HUES48 (cell line): ENCODE results near the gene BCAR3.
A peak's percentile ranks its signal among the peaks of the same experiment; 100 is the strongest.

Experiments
- H3K27ac ChIP-seq: one replicate; pipeline ENCODE4 v1.7.0; 2013; ENCODE audit warnings: low read depth, low read length, inconsistent platforms
- H3K27me3 ChIP-seq: 2 replicates; pipeline ENCODE4 v1.6.1; 2013; ENCODE audit warnings: mild to moderate bottlenecking, low read length; ENCODE audit not compliant: control insufficient read depth, insufficient read depth
- H3K36me3 ChIP-seq: 2 replicates; pipeline ENCODE4 v1.6.1; 2013; ENCODE audit warnings: low read length; ENCODE audit not compliant: control insufficient read depth, insufficient read depth
- H3K4me1 ChIP-seq: 2 replicates; pipeline ENCODE4 v1.6.1; 2013; ENCODE audit warnings: mild to moderate bottlenecking, low read length; ENCODE audit not compliant: control insufficient read depth, insufficient read depth
- H3K4me3 ChIP-seq: 2 replicates; pipeline ENCODE4 v1.5.1; 2013; ENCODE audit warnings: mild to moderate bottlenecking, low read depth, low read length
- H3K9ac ChIP-seq: 2 replicates; pipeline ENCODE4 v1.6.1; 2013; ENCODE audit warnings: mild to moderate bottlenecking, low read depth, low read length, moderate library complexity
- H3K9me3 ChIP-seq: 2 replicates; pipeline ENCODE4 v1.6.1; 2013; ENCODE audit warnings: low read length; ENCODE audit not compliant: control insufficient read depth, insufficient read depth

The BCAR3 gene

DNA sequence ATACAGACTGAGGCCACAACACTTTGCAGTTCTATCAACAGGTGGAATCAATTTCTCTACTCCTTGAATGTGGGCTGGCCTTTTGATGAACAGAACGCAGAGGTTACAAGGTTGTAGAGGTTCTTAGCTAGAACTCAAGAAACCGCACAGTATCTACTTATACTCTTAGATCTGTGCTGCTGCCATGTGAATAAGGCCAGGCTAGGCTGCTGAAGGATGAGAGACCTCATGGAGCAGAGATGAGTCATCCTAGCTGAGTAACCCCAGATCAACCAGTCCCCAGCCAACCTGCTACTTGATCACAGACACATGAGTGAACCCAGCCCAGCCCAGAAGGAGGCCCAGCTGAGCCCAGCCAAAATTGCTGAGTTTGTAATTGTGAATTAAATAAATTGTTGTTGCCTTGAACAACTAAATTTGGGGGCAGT lies 35.3 kb upstream of the BCAR3 start:
- Histone ChIP-seq H3K9ac (no peak overlapping the region), H3K4me1 (no peaks in the 10 kb centered on the region), H3K27me3 (no peaks in the 10 kb centered on the region), H3K4me3 (no peak overlapping the region), H3K36me3 (no peaks in the 10 kb centered on the region), H3K27ac (no peak overlapping the region), H3K9me3 (no peaks in the 10 kb centered on the region)

DNA sequence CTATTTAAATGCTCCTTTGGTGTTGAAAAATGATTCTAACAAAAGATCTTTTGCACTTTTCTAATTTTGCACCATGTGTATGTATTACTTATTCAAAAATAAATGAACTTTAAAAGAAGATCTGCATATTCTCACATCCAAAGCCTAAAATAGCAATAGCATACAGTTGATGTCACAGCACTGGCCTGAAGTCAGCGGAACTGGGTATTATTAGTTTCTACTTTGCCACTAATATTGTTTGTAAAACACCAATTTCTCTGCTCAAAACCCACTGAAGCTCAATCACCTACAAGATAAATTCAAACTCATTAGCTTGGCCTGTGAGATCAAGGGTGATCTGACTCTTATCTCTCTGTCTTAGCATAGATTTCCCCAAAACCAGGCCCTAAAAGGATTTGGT lies 34.5 kb upstream of the BCAR3 start:
- Histone ChIP-seq H3K4me1 (no peaks in the 10 kb centered on the region), H3K9me3 (no peaks in the 10 kb centered on the region), H3K36me3 (no peaks in the 10 kb centered on the region), H3K27ac (no peak overlapping the region), H3K9ac (no peak overlapping the region), H3K4me3 (no peak overlapping the region), H3K27me3 (no peaks in the 10 kb centered on the region)

DNA sequence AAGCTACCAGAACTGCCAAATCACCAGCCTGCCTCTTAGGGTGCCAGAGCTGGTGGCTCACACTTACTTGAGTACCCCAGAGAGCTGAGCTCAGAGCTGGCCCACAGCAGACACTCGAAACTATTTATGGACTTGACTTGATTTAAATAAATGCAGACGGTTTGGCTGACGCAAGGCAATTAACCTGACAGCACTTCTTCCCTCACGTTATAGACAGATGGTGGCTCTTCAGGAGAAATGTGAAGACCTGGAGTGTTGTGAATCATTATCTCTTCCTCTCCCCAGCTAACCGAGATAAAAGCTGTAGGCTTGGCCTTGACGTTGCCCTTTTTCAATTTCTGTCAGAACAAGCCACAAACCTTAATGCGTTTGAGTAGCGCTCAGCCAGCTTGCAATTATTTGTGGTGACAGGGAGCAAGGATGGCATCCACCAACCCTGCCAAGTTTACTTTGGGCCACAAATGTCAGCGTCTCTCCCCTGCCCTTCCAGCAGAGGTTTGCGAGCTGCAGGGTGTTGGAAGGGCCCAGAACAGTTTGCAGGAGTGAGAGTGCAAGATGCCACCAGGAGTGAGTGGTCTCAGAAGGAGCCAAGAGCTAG lies 34.0 kb upstream of the BCAR3 start:
- no peaks in the 10 kb centered on the region for H3K36me3 ChIP-seq
- no peaks in the 10 kb centered on the region for H3K27me3 ChIP-seq
- no peaks in the 10 kb centered on the region for H3K9me3 ChIP-seq
- no peaks in the 10 kb centered on the region for H3K4me1 ChIP-seq
- no peak overlapping the region for H3K4me3 ChIP-seq
- no peak overlapping the region for H3K9ac ChIP-seq
- H3K27ac ChIP-seq = no peak overlapping the region

DNA sequence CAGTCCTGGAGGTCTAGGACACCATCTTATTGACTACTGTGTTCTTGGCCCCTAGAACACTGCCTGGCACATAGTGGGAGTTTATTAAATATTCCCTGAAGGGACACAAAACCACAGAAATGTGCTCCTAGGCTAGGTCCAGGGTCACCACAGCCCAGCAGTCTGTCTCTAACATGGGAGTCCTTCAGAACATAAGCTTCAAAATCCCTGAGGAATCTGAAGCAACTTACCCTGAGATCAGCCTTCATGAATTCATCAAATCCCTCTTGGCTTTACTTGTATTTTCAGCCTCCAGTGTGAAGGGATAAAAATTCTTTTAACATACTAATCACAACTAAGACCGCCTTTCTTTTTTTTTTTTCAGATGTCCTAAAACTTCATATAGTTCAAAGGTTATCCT lies 32.7 kb upstream of the BCAR3 start:
- no peak overlapping the region for H3K9ac ChIP-seq
- no peaks in the 10 kb centered on the region for H3K27me3 ChIP-seq
- H3K36me3 ChIP-seq = no peaks in the 10 kb centered on the region
- H3K27ac ChIP-seq = no peak overlapping the region
- H3K9me3 ChIP-seq = no peaks in the 10 kb centered on the region
- no peak overlapping the region for H3K4me3 ChIP-seq
- no peaks in the 10 kb centered on the region for H3K4me1 ChIP-seq

DNA sequence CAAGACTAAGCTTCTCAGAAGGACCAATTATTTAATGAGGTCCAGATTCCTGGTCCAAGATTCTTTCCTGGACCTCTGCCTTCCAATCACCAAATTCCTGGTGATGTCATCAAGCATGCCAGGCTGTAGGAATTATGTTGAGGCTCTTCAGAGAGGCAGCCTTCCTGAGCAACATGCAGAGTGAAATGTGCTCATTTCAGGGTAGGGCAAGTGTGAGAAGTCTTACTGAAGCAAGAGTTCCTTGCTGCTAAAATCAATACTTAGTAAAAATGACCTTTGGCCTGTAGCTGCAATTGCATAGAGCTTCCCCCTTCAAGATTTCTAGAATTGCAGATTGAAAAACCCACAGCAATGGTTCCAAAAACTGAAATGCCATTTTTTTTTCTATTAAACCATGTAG lies 31.7 kb upstream of the BCAR3 start:
- Histone ChIP-seq H3K9me3 (no peaks in the 10 kb centered on the region), H3K9ac (no peak overlapping the region), H3K27ac (no peak overlapping the region), H3K27me3 (no peaks in the 10 kb centered on the region), H3K4me1 (no peaks in the 10 kb centered on the region), H3K4me3 (no peak overlapping the region), H3K36me3 (no peaks in the 10 kb centered on the region)

DNA sequence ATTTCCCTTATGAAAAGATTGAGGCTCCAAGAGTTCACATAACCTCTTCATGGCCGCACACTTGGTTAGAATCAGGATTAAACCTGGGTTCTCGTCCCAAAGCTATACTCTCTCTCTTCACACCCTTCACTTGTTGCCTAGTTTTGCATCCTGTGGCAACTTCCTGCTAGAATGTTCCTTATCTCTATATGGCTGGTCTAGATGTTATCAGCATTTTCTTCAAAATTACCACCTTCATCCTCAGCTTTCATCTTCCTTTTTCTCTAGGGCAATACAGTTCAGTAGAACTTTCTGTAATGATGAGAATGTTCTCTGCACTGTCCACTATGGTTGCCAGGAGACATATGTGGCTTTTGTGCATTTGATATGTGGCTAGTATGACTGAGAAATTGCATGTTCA lies 31.1 kb upstream of the BCAR3 start:
- no peaks in the 10 kb centered on the region for H3K4me1 ChIP-seq
- no peak overlapping the region for H3K9ac ChIP-seq
- no peaks in the 10 kb centered on the region for H3K9me3 ChIP-seq
- no peaks in the 10 kb centered on the region for H3K27me3 ChIP-seq
- no peak overlapping the region for H3K4me3 ChIP-seq
- H3K27ac ChIP-seq = no peak overlapping the region
- no peaks in the 10 kb centered on the region for H3K36me3 ChIP-seq

DNA sequence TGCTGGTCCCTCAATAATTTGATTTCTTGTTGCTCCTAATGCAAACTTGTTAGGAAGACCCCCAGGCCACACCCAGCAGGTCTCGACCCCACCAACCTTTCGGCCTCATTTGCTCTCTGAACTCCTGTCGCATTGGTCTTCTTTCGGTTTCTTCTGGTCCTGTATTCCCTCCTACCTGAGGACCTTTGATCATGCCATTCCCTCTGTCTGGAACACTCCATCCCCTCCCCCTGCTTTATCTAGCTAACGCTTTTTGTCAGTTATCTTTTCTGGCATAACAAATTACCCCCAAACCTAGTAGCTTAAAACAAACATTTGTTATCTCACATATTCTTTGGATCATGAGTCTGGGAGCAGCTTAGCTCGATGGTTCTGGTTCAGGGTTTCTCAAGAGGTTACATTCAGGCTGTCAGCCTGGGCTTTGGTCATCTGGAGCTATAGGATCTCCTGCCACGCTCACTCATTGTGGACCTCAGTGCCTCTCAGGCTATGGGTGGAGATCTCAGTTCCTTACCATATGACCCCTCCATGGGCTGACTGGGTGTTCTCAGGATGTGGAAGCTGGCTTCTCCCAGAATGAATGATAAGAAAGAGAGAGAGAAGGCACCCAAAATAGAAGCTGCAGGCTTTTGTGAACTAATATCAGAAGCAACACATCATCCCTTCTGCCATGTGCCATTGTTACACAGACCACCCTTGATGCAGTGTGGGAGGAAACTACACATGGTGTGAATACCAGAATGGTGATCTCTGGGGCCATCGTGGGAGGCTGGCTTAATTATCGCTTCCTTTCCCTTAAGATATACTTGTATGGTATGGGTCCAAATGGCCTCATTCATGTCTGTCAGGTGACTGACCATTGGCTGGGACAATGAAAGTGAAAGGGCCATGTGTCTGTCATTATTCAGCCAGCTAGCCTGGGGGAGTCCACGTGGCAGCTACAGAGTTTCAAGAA lies 29.1 kb upstream of the BCAR3 start:
- no peak overlapping the region for H3K27ac ChIP-seq
- peaks cover 7% of the 10 kb centered on the region for H3K4me1 ChIP-seq
- H3K9me3 ChIP-seq = no peaks in the 10 kb centered on the region
- no peak overlapping the region for H3K9ac ChIP-seq
- no peak overlapping the region for H3K4me3 ChIP-seq
- H3K27me3 ChIP-seq = no peaks in the 10 kb centered on the region
- no peaks in the 10 kb centered on the region for H3K36me3 ChIP-seq

DNA sequence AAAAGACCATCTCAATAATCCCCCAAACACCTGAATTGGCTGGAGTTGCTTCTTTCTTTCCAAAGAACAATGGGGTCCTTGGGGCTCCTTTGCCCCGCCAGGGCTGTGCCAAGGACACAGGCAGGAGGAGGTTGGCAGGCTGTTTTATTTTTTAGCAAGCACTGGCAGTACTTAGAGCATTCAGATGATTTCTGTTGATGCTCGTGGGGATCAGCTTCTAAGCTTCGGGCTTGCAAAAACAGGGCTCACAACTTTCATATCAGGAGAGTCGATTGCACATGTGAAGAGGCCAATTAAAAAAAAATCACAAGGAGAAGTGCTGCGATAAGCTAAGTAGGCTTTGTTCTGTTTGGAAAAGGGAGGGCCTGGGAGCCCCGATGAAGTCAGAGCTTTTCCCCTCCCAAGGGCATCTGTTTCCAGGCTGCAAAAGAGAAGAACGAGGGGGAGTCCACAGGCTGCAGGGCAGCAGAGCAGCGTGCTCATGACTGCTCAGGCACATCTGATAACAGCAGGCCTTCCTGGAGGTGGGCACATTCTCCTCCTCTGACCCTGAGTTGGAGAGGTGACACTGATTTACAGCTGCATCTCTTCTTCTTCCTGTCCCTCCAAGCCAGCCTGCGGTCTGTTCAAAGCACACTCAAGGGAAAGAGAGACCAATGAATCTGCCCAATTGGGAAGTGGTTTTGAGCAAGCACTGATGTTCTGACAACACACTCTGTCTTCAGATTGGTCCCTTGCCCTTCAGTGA lies 27.3 kb upstream of the BCAR3 start:
- H3K9me3 ChIP-seq = no peaks in the 10 kb centered on the region
- no peaks in the 10 kb centered on the region for H3K27me3 ChIP-seq
- no peak overlapping the region for H3K27ac ChIP-seq
- H3K9ac ChIP-seq = no peak overlapping the region
- peaks cover 12% of the 10 kb centered on the region for H3K4me1 ChIP-seq
- no peak overlapping the region for H3K4me3 ChIP-seq
- H3K36me3 ChIP-seq = no peaks in the 10 kb centered on the region

DNA sequence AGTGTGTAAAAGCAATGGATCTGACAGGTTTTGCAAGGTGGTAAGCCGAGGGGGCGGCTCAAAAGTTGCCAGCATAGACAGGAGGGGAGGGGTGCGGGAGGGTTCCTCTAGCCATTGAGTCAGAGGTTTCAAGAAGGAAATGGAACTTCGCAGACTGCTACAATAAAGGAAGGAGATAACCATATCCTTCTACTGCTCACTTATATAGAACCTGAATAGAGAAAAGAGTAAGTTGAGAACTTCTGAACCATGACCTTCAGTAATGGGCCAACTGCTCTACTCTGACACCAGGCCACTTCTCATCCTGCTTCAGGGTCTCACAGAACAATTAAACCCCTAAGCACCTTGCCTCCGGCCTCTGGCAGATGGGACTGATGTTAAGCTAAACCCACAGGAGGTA lies 26.3 kb upstream of the BCAR3 start:
- Histone ChIP-seq H3K4me3 (no peak overlapping the region), H3K27ac (no peak overlapping the region), H3K27me3 (no peaks in the 10 kb centered on the region), H3K9ac (no peak overlapping the region), H3K4me1 (peaks cover 12% of the 10 kb centered on the region), H3K9me3 (no peaks in the 10 kb centered on the region), H3K36me3 (no peaks in the 10 kb centered on the region)

DNA sequence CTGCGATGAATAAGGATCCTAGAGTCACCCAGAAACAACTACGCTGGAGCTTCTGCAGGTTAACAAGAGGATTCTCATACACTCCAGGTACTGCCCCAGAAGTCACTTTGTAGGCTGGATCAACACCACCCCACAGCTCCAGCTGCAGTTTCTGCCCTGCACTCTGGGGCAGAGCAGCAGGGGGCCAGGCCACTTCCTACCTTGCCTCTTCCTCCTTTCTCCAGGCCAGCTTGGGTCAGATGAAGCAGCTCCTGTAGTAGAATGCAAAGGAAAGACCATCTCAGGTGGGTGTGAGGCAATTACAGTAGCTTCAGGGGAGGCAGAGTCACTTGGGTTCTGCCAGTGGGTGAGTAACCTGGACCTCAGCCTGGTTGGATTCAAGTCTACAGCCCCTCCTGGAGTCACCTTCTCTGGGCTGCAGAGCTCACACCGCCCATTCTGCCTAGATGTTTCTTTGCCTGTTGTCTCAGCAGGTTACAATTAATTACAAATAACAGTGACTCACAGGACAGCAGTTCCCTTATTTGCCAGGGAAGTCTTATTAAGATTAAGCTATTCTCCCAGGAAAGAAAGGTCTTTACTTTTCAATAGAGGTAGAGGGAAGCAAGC lies 24.4 kb upstream of the BCAR3 start:
- Histone ChIP-seq H3K27me3 (no peaks in the 10 kb centered on the region), H3K4me3 (no peak overlapping the region), H3K4me1 (peaks cover 12% of the 10 kb centered on the region), H3K36me3 (no peaks in the 10 kb centered on the region), H3K27ac (peak overlapping the region; percentile 3), H3K9ac (no peak overlapping the region), H3K9me3 (no peaks in the 10 kb centered on the region)
